SK-N-SH (cell line): ENCODE data around the gene LENEP.

ENCODE experiments used
- POLR2AphosphoS5 ChIP-seq: IDR thresholded peaks from 2 replicates; pipeline ENCODE4 v1.6.1; 2012; ENCODE audit warnings: low read depth, low read length
- YY1 ChIP-seq: IDR thresholded peaks from 2 replicates; pipeline ENCODE4 v1.4.0; 2012; ENCODE audit warnings: low read depth, mild to moderate bottlenecking
- TF ChIP-seq, protein P1 (sequence below): fragments of 200-600 bp; sonication (generic); IDR thresholded peaks from 2 replicates; pipeline ENCODE4 v1.6.1; 2017; ENCODE audit warnings: antibody characterized with exemption, mild to moderate bottlenecking, moderate library complexity

DNA sequence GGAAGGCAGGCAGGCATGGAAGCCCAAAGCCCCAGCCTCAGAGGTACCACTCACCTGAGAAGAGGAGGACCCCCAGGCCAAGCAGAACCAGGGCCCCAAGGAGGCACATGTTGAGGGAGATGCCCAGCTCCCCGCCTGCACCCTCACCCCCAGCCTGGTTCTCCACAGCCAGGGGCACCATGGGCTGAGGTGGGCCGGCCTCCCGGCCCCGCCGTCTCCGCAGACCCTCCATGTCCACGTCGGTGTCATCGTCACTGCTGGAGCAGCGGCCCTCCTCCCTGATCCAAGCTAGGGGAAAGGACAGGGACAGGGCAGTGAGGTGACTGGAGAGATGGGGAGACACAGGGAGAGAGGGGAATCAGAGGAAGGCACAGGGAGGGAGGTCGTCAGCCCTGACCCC is 45.3 kb upstream of the LENEP start:
- TF ChIP-seq, protein P1, sequence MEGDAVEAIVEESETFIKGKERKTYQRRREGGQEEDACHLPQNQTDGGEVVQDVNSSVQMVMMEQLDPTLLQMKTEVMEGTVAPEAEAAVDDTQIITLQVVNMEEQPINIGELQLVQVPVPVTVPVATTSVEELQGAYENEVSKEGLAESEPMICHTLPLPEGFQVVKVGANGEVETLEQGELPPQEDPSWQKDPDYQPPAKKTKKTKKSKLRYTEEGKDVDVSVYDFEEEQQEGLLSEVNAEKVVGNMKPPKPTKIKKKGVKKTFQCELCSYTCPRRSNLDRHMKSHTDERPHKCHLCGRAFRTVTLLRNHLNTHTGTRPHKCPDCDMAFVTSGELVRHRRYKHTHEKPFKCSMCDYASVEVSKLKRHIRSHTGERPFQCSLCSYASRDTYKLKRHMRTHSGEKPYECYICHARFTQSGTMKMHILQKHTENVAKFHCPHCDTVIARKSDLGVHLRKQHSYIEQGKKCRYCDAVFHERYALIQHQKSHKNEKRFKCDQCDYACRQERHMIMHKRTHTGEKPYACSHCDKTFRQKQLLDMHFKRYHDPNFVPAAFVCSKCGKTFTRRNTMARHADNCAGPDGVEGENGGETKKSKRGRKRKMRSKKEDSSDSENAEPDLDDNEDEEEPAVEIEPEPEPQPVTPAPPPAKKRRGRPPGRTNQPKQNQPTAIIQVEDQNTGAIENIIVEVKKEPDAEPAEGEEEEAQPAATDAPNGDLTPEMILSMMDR, result no peak
- TF ChIP-seq YY1, result no peak
- no peak for TF ChIP-seq POLR2AphosphoS5
